ENCODE data around the gene GZMM.

GZMM gene

DNA sequence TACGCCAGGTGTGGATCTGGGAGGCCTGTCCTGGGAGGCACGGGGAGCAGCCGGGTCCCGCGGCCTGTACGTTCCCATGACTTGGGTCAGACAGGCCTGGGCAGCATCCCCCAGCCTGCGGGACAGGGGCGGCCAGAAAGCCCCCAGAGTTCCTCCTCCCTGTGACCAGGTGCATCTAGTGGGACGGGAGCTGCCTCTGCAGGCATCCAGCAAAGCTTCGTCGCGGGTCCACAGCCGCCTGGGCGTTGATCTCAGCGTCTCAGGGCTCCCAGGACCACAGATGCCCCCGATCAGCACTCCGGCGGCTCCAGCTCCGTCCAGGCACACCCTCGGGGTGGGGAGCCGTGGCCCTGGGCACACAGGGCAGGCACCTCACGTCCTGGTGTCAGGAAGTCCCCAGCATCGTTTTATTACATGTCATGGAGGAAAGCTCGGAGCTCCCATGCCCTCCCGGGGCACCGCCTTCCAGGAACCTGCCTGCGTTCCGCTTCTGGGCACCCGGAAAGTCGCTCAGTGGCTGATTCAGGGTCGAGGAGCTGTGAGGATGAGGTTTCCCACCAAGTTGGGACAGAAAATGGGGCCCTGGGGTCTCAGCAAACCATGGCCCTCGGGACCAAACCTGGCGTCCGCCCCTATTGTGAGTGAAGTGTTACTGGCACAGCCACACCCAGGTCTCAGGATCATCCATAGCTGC is 1.5 kb upstream of the GZMM start:
- Histone ChIP-seq H3K4me1 (ENCODE audit: control insufficient read depth, insufficient read depth, low read length) (peaks cover 2% of the 10 kb centered on the region), H3K4me3 (ENCODE audit: low read length) (no peak overlapping the region), H3K27me3 (ENCODE audit: control insufficient read depth, insufficient read depth, low read length) (no peaks in the 10 kb centered on the region), H3K27ac (ENCODE audit: low read depth, low read length) (no peak overlapping the region), H3K9ac (ENCODE audit: low read length) (no peak overlapping the region), H3K36me3 (ENCODE audit: control insufficient read depth, insufficient read depth, low read length) (peaks cover 21% of the 10 kb centered on the region)

DNA sequence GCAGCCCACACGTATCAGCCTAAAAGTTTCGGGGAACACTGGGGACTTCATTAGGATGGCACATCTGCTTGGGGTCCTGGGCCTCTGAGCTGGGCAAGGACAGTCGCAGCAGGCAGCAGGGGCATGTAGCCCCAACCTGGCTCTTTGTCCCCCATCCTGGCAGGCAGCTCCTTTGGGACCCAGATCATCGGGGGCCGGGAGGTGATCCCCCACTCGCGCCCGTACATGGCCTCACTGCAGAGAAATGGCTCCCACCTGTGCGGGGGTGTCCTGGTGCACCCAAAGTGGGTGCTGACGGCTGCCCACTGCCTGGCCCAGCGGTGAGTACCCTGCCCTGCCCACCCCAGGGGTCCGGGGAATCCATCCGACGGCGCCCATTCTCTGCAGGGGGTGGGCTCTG is 3.3 kb downstream of the GZMM start:
- no peaks in the 10 kb centered on the region for H3K27me3 ChIP-seq (ENCODE audit: control insufficient read depth, insufficient read depth, low read length)
- no peak overlapping the region for H3K27ac ChIP-seq (ENCODE audit: low read depth, low read length)
- H3K4me1 ChIP-seq (ENCODE audit: control insufficient read depth, insufficient read depth, low read length), result peaks cover 2% of the 10 kb centered on the region
- peaks cover 2% of the 10 kb centered on the region for H3K36me3 ChIP-seq (ENCODE audit: control insufficient read depth, insufficient read depth, low read length)
- no peak overlapping the region for H3K9ac ChIP-seq (ENCODE audit: low read length)
- no peak overlapping the region for H3K4me3 ChIP-seq (ENCODE audit: low read length)

DNA sequence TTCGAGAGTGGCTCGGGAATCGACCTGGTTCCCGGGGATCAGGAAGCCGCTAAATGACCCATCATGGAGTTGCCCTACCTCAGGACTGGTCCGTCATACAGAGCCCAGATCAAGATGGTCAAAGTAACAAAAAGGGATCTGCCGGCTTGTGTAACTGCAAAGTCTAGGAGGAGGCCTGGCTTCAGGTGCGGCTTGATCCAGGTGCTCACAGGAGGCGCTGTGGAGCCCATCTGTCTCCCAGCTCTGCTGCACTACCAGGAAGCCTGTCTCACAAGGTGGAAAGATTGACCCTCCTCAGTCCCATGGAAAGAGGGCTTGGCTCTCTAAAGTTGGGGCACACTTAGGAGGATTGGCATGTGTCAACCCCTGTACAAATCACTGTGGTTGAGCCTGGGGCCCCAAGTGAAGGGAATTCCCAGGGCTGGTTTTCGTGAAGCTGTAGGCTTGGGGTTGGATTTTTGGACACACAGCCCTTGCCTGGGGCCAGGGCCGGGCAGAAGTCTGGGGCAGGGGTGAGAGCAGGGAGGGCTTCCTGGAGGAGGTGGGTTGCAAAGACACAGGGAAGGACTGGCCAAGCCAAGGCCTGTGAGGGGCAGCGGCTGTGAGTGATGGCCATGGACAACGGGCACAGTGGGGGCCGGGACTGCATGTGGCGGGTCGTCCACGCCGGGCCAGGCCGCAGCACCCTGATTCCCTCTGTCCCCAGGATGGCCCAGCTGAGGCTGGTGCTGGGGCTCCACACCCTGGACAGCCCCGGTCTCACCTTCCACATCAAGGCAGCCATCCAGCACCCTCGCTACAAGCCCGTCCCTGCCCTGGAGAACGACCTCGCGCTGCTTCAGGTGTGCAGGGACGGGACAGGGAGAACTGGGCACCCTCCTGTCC is 4.2 kb downstream of the GZMM start:
- no peak overlapping the region for H3K9ac ChIP-seq (ENCODE audit: low read length)
- no peak overlapping the region for H3K27ac ChIP-seq (ENCODE audit: low read depth, low read length)
- H3K36me3 ChIP-seq (ENCODE audit: control insufficient read depth, insufficient read depth, low read length), result no peaks in the 10 kb centered on the region
- no peak overlapping the region for H3K4me3 ChIP-seq (ENCODE audit: low read length)
- no peaks in the 10 kb centered on the region for H3K27me3 ChIP-seq (ENCODE audit: control insufficient read depth, insufficient read depth, low read length)
- H3K4me1 ChIP-seq (ENCODE audit: control insufficient read depth, insufficient read depth, low read length), result peaks cover 2% of the 10 kb centered on the region

DNA sequence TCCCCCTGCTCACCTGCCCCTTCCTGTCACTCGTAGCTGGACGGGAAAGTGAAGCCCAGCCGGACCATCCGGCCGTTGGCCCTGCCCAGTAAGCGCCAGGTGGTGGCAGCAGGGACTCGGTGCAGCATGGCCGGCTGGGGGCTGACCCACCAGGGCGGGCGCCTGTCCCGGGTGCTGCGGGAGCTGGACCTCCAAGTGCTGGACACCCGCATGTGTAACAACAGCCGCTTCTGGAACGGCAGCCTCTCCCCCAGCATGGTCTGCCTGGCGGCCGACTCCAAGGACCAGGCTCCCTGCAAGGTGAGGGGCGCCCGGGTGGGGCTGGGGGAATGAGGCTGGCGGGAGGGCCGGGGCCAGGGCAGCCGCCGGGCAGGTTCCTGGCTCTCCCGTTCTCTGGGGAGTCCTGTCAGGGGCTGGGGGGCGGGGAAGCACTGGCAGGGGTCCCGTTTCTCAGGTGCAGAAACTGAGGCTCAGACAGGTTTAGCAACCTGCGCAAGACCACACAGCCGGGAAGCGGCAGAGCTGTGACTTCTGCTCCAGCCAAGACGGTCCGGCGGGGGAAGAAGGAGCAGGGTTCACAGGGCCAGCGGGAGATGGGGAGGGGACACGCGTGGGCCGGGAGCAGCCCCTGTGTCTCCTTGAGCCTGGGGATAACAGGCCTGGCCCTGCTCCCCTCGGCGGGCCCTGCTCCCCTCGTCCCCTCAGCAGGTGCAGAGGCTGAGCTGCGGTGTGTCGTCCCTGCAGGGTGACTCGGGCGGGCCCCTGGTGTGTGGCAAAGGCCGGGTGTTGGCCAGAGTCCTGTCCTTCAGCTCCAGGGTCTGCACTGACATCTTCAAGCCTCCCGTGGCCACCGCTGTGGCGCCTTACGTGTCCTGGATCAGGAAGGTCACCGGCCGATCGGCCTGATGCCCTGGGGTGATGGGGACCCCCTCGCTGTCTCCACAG is 5.3 kb downstream of the GZMM start:
- H3K27ac ChIP-seq (ENCODE audit: low read depth, low read length), result no peak overlapping the region
- H3K36me3 ChIP-seq (ENCODE audit: control insufficient read depth, insufficient read depth, low read length), result no peaks in the 10 kb centered on the region
- no peak overlapping the region for H3K4me3 ChIP-seq (ENCODE audit: low read length)
- no peak overlapping the region for H3K9ac ChIP-seq (ENCODE audit: low read length)
- H3K27me3 ChIP-seq (ENCODE audit: control insufficient read depth, insufficient read depth, low read length), result no peaks in the 10 kb centered on the region
- peaks cover under 1% of the 10 kb centered on the region for H3K4me1 ChIP-seq (ENCODE audit: control insufficient read depth, insufficient read depth, low read length)

DNA sequence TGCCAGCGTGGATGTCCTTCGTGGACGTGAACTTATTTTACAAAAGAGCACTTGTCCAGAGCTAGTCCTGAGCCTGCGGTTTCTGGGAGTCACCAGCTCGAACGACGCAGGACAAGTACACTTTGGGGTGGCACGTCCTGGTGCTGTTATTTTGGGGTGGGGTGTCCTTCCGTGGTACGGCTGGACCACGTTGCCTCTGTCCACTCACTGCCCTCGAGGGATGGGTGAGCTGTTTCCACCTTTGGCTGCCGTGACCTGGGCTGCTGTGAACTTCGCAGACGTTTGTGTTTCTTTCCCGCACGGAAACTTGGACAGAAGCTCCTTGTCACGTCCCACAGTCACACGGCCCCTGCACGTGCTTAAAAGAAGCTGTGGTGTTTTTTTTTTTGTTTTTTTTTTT is 11.0 kb downstream of the GZMM start:
- Histone ChIP-seq H3K9ac (ENCODE audit: low read length) (no peak overlapping the region), H3K4me1 (ENCODE audit: control insufficient read depth, insufficient read depth, low read length) (peaks cover 7% of the 10 kb centered on the region), H3K36me3 (ENCODE audit: control insufficient read depth, insufficient read depth, low read length) (no peaks in the 10 kb centered on the region), H3K4me3 (ENCODE audit: low read length) (no peak overlapping the region), H3K27ac (ENCODE audit: low read depth, low read length) (no peak overlapping the region), H3K27me3 (ENCODE audit: control insufficient read depth, insufficient read depth, low read length) (no peaks in the 10 kb centered on the region)

DNA sequence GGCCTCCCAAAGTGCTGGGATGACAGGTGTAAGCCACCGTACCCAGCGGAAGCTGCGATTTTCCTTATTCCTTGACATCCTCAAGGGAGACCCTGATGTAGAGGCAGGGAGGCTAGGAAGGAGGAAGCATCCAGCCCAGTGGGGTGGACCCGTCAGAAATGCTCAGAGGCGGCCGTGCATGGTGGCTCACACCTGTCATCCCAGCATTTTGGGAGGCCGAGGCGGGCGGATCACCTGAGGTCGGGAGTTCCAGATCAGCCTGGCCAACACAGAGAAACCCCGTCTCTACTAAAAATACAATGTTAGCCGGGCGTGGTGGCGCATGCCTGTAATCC is 11.6 kb downstream of the GZMM start:
- H3K27ac ChIP-seq (ENCODE audit: low read depth, low read length), result no peak overlapping the region
- H3K36me3 ChIP-seq (ENCODE audit: control insufficient read depth, insufficient read depth, low read length), result no peaks in the 10 kb centered on the region
- H3K4me3 ChIP-seq (ENCODE audit: low read length), result no peak overlapping the region
- peaks cover 7% of the 10 kb centered on the region for H3K4me1 ChIP-seq (ENCODE audit: control insufficient read depth, insufficient read depth, low read length)
- no peak overlapping the region for H3K9ac ChIP-seq (ENCODE audit: low read length)
- H3K27me3 ChIP-seq (ENCODE audit: control insufficient read depth, insufficient read depth, low read length), result no peaks in the 10 kb centered on the region

DNA sequence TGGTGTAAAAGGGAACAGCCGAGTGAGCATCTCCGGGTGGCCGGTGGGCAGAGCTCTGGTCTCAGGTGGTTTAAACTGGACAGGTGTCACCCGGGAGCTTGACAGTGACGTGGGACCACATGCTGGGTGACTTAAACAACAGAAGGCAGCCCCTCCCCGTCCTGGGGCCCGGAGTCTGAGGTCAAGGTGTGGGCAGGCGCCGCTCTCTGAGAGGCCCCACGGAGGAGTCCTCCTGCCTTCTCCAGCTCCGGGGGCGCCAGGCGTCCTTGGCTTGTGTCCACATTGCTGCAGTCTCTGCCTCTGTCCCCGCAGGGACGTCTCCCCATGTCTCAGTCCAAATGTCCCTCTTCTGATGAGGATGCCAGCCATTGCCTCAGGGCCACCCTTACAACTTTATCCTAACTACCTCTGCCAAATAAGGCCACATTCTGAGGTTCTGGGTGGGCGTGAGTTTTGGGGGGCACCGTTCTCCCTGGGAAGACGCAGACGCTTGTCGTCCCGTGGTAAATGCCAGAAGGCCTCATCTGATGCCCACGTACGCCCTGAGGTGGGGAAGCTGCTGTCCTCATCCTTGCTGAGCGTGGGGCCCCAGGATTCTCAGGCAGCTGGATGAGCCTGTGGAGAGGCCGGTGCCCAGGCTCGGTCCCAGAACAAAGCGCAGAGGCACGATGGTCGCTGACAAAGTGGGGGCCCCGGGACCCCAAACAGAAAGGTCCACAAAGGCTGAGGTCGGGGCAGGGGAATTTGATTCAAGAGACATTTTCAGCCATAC is 12.9 kb downstream of the GZMM start:
- Histone ChIP-seq H3K36me3 (ENCODE audit: control insufficient read depth, insufficient read depth, low read length) (no peaks in the 10 kb centered on the region), H3K27ac (ENCODE audit: low read depth, low read length) (no peak overlapping the region), H3K4me3 (ENCODE audit: low read length) (no peak overlapping the region), H3K4me1 (ENCODE audit: control insufficient read depth, insufficient read depth, low read length) (peaks cover 7% of the 10 kb centered on the region), H3K9ac (ENCODE audit: low read length) (no peak overlapping the region), H3K27me3 (ENCODE audit: control insufficient read depth, insufficient read depth, low read length) (no peaks in the 10 kb centered on the region)

DNA sequence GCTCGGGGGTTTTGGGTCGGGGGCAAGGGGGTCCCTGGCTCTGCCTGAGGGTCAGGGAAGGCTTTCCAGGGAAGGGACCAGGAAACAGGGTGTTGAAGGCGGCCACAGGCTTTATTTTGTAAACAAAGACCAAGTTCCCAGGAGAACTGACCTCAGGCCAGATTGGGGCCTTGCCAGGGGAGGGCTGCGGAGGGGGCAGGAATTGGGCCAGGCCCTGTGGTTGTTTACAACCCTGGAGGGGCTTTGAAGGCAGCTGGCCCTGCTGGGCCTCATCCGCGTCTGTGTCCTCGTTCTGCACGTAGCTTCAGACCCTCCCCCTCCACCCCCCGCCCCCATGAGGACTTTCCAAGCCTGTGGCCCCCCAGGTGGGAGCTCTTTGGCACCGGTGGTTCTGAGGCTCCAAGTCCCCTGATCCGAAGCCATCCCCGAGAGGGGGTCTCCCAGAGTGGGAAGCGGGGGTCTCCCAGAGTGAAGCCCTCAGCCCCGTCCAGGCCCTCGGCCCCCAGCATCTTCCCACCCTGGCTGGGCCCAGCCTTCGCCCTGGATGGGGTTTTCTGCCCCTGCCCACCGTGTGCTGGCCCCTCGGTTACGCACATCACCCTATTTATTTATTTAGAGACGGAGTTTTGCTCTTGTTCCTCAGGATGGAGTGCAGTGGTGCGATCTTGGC is 15.1 kb downstream of the GZMM start:
- H3K36me3 ChIP-seq (ENCODE audit: control insufficient read depth, insufficient read depth, low read length), result no peaks in the 10 kb centered on the region
- H3K4me1 ChIP-seq (ENCODE audit: control insufficient read depth, insufficient read depth, low read length), result peaks cover 7% of the 10 kb centered on the region
- H3K27ac ChIP-seq (ENCODE audit: low read depth, low read length), result peak overlapping the region; percentile 24
- no peaks in the 10 kb centered on the region for H3K27me3 ChIP-seq (ENCODE audit: control insufficient read depth, insufficient read depth, low read length)
- H3K4me3 ChIP-seq (ENCODE audit: low read length), result no peak overlapping the region
- H3K9ac ChIP-seq (ENCODE audit: low read length), result peak overlapping the region; percentile 40

DNA sequence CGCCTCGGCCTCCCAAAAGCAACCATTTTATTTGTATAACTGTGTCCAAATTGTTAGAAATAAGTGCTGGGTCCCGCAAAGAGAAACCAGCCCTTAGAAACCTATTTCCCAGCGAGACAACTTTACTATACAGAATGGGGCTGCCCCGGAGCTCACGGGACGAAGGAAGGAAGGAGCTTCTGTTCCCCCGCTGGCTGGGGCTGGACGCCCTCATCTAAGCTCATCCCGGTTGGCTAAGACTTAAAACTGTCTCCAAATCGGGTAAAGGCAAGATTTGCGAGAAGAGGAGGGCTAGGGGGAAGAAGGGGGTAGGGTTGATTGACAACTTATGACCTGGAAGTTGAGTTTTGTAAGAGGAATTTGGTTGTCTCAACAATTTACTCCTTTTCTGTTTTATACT is 16.3 kb downstream of the GZMM start:
- H3K27ac ChIP-seq (ENCODE audit: low read depth, low read length), result no peak overlapping the region
- no peaks in the 10 kb centered on the region for H3K27me3 ChIP-seq (ENCODE audit: control insufficient read depth, insufficient read depth, low read length)

DNA sequence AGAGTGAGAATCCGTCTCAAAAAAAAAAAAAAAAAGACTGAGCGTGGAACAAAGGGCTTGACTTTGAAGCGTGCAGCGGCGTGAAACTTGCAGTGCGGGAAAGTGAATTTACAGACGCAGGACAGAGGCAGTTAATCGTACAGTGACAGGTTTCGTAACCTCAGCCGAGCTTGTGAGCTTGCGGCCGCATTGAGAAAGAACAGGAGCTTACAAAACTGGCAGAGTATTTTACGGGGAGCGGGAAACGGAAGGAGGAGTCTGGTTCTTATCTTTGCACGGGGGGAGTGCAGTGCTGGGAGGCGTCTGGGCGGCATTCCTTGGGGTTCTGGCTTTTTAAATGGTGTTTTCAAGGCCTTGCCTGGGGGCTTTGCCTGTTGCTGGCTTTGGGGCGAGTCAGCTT is 22.6 kb downstream of the GZMM start:
- Histone ChIP-seq H3K4me3 (ENCODE audit: low read length) (no peak overlapping the region), H3K27me3 (ENCODE audit: control insufficient read depth, insufficient read depth, low read length) (no peaks in the 10 kb centered on the region), H3K9ac (ENCODE audit: low read length) (peak overlapping the region; percentile 24)

More for the DNA sequence above, 16.3 kb downstream of the GZMM start:
- Histone ChIP-seq H3K4me3 (ENCODE audit: low read length) (no peak overlapping the region), H3K4me1 (ENCODE audit: control insufficient read depth, insufficient read depth, low read length) (peaks cover 7% of the 10 kb centered on the region), H3K9ac (ENCODE audit: low read length) (no peak overlapping the region), H3K36me3 (ENCODE audit: control insufficient read depth, insufficient read depth, low read length) (no peaks in the 10 kb centered on the region)

DNA sequence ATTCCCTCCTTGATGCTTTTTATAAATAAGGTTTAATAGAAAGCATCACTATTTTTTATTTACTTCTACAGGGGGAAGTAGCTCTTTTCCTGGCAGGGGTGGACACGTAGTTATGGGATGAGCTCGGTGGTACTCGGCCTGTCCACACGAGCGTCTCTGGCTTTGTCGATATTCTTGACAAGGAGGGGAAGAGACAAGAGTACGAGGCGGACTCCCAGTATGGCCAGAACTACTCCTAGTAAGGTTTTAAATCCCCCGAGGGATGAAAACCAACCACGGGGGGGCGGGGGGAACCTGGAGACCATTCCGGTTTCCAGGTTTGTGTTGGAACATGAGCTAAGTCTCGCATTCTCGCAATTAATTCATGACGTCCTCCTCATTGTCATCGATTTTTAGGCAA is 23.0 kb downstream of the GZMM start:
- Histone ChIP-seq H3K36me3 (ENCODE audit: control insufficient read depth, insufficient read depth, low read length) (no peaks in the 10 kb centered on the region), H3K9ac (ENCODE audit: low read length) (no peak overlapping the region), H3K4me3 (ENCODE audit: low read length) (peak overlapping the region; percentile 29), H3K27ac (ENCODE audit: low read depth, low read length) (peak overlapping the region; percentile 88), H3K4me1 (ENCODE audit: control insufficient read depth, insufficient read depth, low read length) (peaks cover 15% of the 10 kb centered on the region), H3K27me3 (ENCODE audit: control insufficient read depth, insufficient read depth, low read length) (no peaks in the 10 kb centered on the region)

More for the DNA sequence above, 22.6 kb downstream of the GZMM start:
- Histone ChIP-seq H3K4me1 (ENCODE audit: control insufficient read depth, insufficient read depth, low read length) (peaks cover 13% of the 10 kb centered on the region), H3K36me3 (ENCODE audit: control insufficient read depth, insufficient read depth, low read length) (no peaks in the 10 kb centered on the region), H3K27ac (ENCODE audit: low read depth, low read length) (peak overlapping the region; percentile 88)
